Fibroblast of lung (primary cell): Measurements from ENCODE around the gene LRMDA. TPM values are rescaled to one million over a fixed set of nuclear protein-coding genes. Genes with fewer than 3 reads are reported as not detected.

Experiments
- DNase-seq, 2 donors: peaks; one replicate each; pipeline versions ENCODE4 v3.0.0 to v3.0.0-alpha.2; 2010; ENCODE audit warnings: low read depth in 2 of 2
- H2AFZ ChIP-seq: 2 replicates; pipeline ENCODE4 v1.5.1; 2012; ENCODE audit warnings: low read length, control low read depth, inconsistent platforms
- H3K27ac ChIP-seq: 2 replicates; pipeline ENCODE4 v1.5.1; 2011; ENCODE audit warnings: low read length, control low read depth; ENCODE audit not compliant: insufficient read depth
- H3K27me3 ChIP-seq: 2 replicates; pipeline ENCODE4 v1.5.1; 2011; ENCODE audit warnings: mild to moderate bottlenecking, low read length; ENCODE audit not compliant: control insufficient read depth, insufficient read depth
- H3K36me3 ChIP-seq: 2 replicates; pipeline ENCODE4 v1.5.1; 2011; ENCODE audit warnings: low read length; ENCODE audit not compliant: control insufficient read depth, insufficient read depth
- H3K4me1 ChIP-seq: 2 replicates; pipeline ENCODE4 v1.5.1; 2011; ENCODE audit warnings: low read length; ENCODE audit not compliant: control insufficient read depth, insufficient read depth; ENCODE audit errors: extremely low read depth
- H3K4me2 ChIP-seq: 2 replicates; pipeline ENCODE4 v1.5.1; 2011; ENCODE audit warnings: low read length, control low read depth; ENCODE audit not compliant: insufficient read depth; ENCODE audit errors: extremely low read depth
- H3K4me3 ChIP-seq, 4 experiments: fragments of 200-600 bp in 1 of 4; sonication (generic) in 1 of 4; replicated peaks in 1 of 4; 2 replicates each; pipeline ENCODE4 v1.5.1; 2011 to 2016; ENCODE audit warnings: low read length in 4 of 4, low read depth in 3 of 4, mild to moderate bottlenecking in 3 of 4, control low read depth in 2 of 4, inconsistent platforms in 1 of 4, mixed read lengths in 1 of 4; ENCODE audit not compliant: insufficient read depth in 1 of 4; ENCODE audit errors: control extremely low read depth in 1 of 4
- H3K79me2 ChIP-seq: 2 replicates; pipeline ENCODE4 v1.5.1; 2012; ENCODE audit warnings: mild to moderate bottlenecking, low read length, inconsistent platforms; ENCODE audit not compliant: control insufficient read depth, insufficient read depth
- H3K9ac ChIP-seq: 2 replicates; pipeline ENCODE4 v1.5.1; 2011; ENCODE audit warnings: mild to moderate bottlenecking, low read length, control low read depth; ENCODE audit not compliant: insufficient read depth
- H3K9me3 ChIP-seq: 2 replicates; pipeline ENCODE4 v1.5.1; 2012; ENCODE audit warnings: low read depth, low read length; ENCODE audit not compliant: control insufficient read depth, insufficient read depth
- H4K20me1 ChIP-seq: 2 replicates; pipeline ENCODE4 v1.5.1; 2011; ENCODE audit warnings: low read length; ENCODE audit not compliant: control insufficient read depth, insufficient read depth; ENCODE audit errors: extremely low read depth
- EZH2 ChIP-seq: IDR thresholded peaks from 2 replicates; pipeline ENCODE4 v1.5.1; 2012; ENCODE audit warnings: low read length, control low read depth, mild to moderate bottlenecking; ENCODE audit errors: missing control alignments
- polyA plus RNA-seq, 2 donors: library from polyadenylated mRNA; depleted of rRNA in 1 of 2; stranded (reverse) in 1 of 2; unstranded in 1 of 2; fragments of >200 nt; gene quantifications; 2 replicates each; pipeline ENCODE4 v1.2.1, GENCODE V29; 2011 to 2012; ENCODE audit warnings: missing spikeins in 1 of 2
- total RNA-seq: library from RNA; depleted of rRNA; stranded (reverse); fragments of >200 nt; gene quantifications from 2 replicates; pipeline ENCODE4 v1.2.1, GENCODE V29; 2014
- TF ChIP-seq, protein P1 (sequence below), 2 donors: IDR thresholded peaks in 1 of 2; conservative IDR thresholded peaks in 1 of 2; 1 replicate in 1 of 2; 2 replicates in 1 of 2; pipeline ENCODE4 v1.5.1; 2011 to 2012; ENCODE audit warnings: low read length in 2 of 2, control low read depth in 1 of 2, inconsistent platforms in 1 of 2, low read depth in 1 of 2, mild to moderate bottlenecking in 1 of 2

The LRMDA gene
- total and polyA plus RNA-seq, 2 donors (not counting 1 experiment from before 2014, with no cell fraction given), result 1.7 to 2.0 TPM

DNA sequence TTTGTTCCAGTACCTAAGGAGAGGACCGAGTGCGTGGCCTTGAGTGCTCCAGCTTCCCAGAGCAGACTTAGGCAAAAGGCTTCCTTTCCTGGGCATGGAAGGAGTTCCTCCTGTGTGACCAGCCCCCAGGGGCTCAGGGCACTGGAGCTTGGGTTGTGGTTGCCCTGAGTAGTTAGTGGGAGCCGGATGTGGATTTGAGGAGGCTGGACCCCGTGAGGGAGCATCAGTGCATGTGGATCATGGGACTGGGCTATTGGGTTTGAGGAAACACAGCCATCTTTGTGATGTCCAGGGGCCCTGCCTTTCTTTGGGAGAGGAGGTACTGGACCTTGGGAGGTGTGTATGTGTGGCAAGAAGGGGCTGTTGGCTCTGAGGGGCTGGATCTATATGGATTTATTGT is 8.4 kb downstream of the LRMDA start:
- Histone ChIP-seq H3K9ac (no peak overlapping the region), H3K36me3 (no peaks in the 10 kb centered on the region), H4K20me1 (no peaks in the 10 kb centered on the region), H3K9me3 (no peaks in the 10 kb centered on the region), H3K27me3 (no peaks in the 10 kb centered on the region), H3K4me3 (no peak overlapping the region), H3K4me2 (no peak overlapping the region), H3K27ac (no peak overlapping the region), H3K79me2 (no peaks in the 10 kb centered on the region), H2AFZ (no peak overlapping the region), H3K4me1 (no peaks in the 10 kb centered on the region)
- TF ChIP-seq, protein P1, sequence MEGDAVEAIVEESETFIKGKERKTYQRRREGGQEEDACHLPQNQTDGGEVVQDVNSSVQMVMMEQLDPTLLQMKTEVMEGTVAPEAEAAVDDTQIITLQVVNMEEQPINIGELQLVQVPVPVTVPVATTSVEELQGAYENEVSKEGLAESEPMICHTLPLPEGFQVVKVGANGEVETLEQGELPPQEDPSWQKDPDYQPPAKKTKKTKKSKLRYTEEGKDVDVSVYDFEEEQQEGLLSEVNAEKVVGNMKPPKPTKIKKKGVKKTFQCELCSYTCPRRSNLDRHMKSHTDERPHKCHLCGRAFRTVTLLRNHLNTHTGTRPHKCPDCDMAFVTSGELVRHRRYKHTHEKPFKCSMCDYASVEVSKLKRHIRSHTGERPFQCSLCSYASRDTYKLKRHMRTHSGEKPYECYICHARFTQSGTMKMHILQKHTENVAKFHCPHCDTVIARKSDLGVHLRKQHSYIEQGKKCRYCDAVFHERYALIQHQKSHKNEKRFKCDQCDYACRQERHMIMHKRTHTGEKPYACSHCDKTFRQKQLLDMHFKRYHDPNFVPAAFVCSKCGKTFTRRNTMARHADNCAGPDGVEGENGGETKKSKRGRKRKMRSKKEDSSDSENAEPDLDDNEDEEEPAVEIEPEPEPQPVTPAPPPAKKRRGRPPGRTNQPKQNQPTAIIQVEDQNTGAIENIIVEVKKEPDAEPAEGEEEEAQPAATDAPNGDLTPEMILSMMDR (conservative IDR thresholded peaks at IDR 0.05 in 1 of 2, IDR thresholded peaks at IDR 0.05 in 1 of 2; ENCODE audit: low read depth in 1 of 2, low read length in 2 of 2), result no peak
- TF ChIP-seq EZH2, result no peak
- DNase-seq, result no peak

GRCh38 chr10:75440271-75440793 is 8.9 kb downstream of the LRMDA start:
- Histone ChIP-seq H3K36me3 (no peaks in the 10 kb centered on the region), H3K27ac (no peak overlapping the region), H3K4me2 (no peak overlapping the region), H3K4me1 (no peaks in the 10 kb centered on the region), H3K9ac (no peak overlapping the region), H4K20me1 (no peaks in the 10 kb centered on the region), H3K9me3 (no peaks in the 10 kb centered on the region), H3K79me2 (no peaks in the 10 kb centered on the region), H3K27me3 (no peaks in the 10 kb centered on the region), H2AFZ (no peak overlapping the region), H3K4me3 (no peak overlapping the region)
- no peak for TF ChIP-seq EZH2
- TF ChIP-seq, protein P1 (conservative IDR thresholded peaks at IDR 0.05 in 1 of 2, IDR thresholded peaks at IDR 0.05 in 1 of 2; ENCODE audit: low read depth in 1 of 2, low read length in 2 of 2), result no peak
- DNase-seq, result no peak

DNA sequence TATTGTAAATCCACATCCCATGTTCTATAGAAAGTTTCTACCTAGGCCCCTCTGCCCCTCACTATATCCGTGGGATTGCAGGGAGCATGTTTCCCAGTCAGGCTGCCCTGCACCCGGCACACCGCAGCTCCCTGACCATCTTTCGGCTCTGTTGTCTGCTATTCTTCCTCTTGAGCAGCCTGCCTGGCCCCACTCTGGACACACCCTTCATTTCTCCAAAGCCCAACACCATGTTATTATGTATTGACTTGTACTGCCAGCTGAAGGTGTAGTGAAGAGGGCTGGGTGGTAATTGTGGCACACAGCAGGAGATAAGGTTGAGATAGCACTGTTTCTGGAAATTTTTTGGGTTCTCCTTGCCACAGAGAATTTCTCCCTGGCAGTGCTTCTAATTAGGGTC is 9.8 kb downstream of the LRMDA start:
- H2AFZ ChIP-seq, result no peak overlapping the region
- no peak overlapping the region for H3K9ac ChIP-seq
- no peaks in the 10 kb centered on the region for H3K79me2 ChIP-seq
- H3K36me3 ChIP-seq, result no peaks in the 10 kb centered on the region
- no peak for TF ChIP-seq EZH2
- H3K4me2 ChIP-seq, result no peak overlapping the region
- H3K4me3 ChIP-seq, result no peak overlapping the region
- no peaks in the 10 kb centered on the region for H4K20me1 ChIP-seq
- no peaks in the 10 kb centered on the region for H3K4me1 ChIP-seq
- no peaks in the 10 kb centered on the region for H3K9me3 ChIP-seq
- DNase-seq, result no peak
- no peaks in the 10 kb centered on the region for H3K27me3 ChIP-seq
- no peak overlapping the region for H3K27ac ChIP-seq
